NB4 (cell line): Measurements from ENCODE around the gene NUAK1.

ENCODE experiments used
- CTCF ChIP-seq: IDR thresholded peaks from one replicate; pipeline ENCODE4 v1.5.1; 2012; ENCODE audit warnings: low read depth, low read length
- MAX ChIP-seq: IDR thresholded peaks from 2 replicates; pipeline ENCODE4 v1.6.1; 2011; ENCODE audit warnings: low read depth, low read length
- MYC ChIP-seq: IDR thresholded peaks from 2 replicates; pipeline ENCODE4 v1.6.1; 2011; ENCODE audit warnings: low read depth, low read length
- POLR2A ChIP-seq: IDR thresholded peaks from 2 replicates; pipeline ENCODE4 v1.6.1; 2011; ENCODE audit warnings: mild to moderate bottlenecking; ENCODE audit not compliant: insufficient read length; ENCODE audit errors: extremely low read depth

GRCh38 chr12:106091446-106091820 lies 47.3 kb downstream of the NUAK1 start:
- TF ChIP-seq MAX = no peak
- TF ChIP-seq CTCF = no peak
- no peak for TF ChIP-seq POLR2A
- TF ChIP-seq MYC = no peak
